Smooth muscle cell (in vitro differentiated cells): ENCODE data around the gene RSAD2. TPM values are rescaled to one million over a fixed set of nuclear protein-coding genes. Genes with fewer than 3 reads are reported as not detected.

Experiments used
- DNase-seq: peaks from one replicate; lab custom pipeline; 2025; ENCODE audit not compliant: unreplicated experiment; lab: John Stamatoyannopoulos, UW
- H2AFZ ChIP-seq: fragments of 200-600 bp; sonication (generic); 2 replicates; pipeline ENCODE4 v1.6.0; 2016; ENCODE audit warnings: antibody characterized with exemption, low read depth, mild to moderate bottlenecking
- H3F3A ChIP-seq: fragments of 200-600 bp; sonication (generic); 2 replicates; pipeline ENCODE4 v1.6.0; 2017; ENCODE audit warnings: antibody characterized with exemption, low read depth
- H3K27ac ChIP-seq: fragments of 200-600 bp; sonication (generic); 2 replicates; pipeline ENCODE4 v1.5.1; 2016; ENCODE audit warnings: low read depth, mild to moderate bottlenecking
- H3K27me3 ChIP-seq: fragments of 200-600 bp; sonication (generic); 2 replicates; pipeline ENCODE4 v1.6.1; 2016; ENCODE audit warnings: low read depth, mild to moderate bottlenecking
- H3K36me3 ChIP-seq: fragments of 200-600 bp; sonication (generic); 2 replicates; pipeline ENCODE4 v1.5.1; 2016; ENCODE audit warnings: low read depth
- H3K4me1 ChIP-seq: fragments of 200-600 bp; sonication (generic); 2 replicates; pipeline ENCODE4 v1.5.1; 2016; ENCODE audit warnings: low read depth
- H3K4me2 ChIP-seq: fragments of 200-600 bp; sonication (generic); 2 replicates; pipeline ENCODE4 v1.6.0; 2016; ENCODE audit warnings: mild to moderate bottlenecking
- H3K4me3 ChIP-seq: fragments of 200-600 bp; sonication (generic); 2 replicates; pipeline ENCODE4 v1.5.1; 2016; ENCODE audit warnings: mild to moderate bottlenecking
- H3K79me2 ChIP-seq: fragments of 200-600 bp; sonication (generic); 2 replicates; pipeline ENCODE4 v1.6.0; 2016; ENCODE audit warnings: low read depth, mild to moderate bottlenecking
- H3K9ac ChIP-seq: fragments of 200-600 bp; sonication (generic); 2 replicates; pipeline ENCODE4 v1.6.0; 2016; ENCODE audit warnings: low read depth
- H3K9me3 ChIP-seq: fragments of 200-600 bp; sonication (generic); replicated peaks from 2 replicates; pipeline ENCODE4 v1.5.1; 2016; ENCODE audit warnings: low read depth
- H4K20me1 ChIP-seq: fragments of 200-600 bp; sonication (generic); 2 replicates; pipeline ENCODE4 v1.6.0; 2016; ENCODE audit warnings: low read depth
- CTCF ChIP-seq: fragments of 200-600 bp; sonication (generic); IDR thresholded peaks from 2 replicates; pipeline ENCODE4 v1.5.1; 2017; ENCODE audit warnings: borderline replicate concordance, mild to moderate bottlenecking, antibody characterized with exemption; ENCODE audit not compliant: insufficient read depth, poor library complexity, severe bottlenecking
- WGBS: methylation state at CpG from one replicate; pipeline ENCODE4 v1.1.7; 2016; ENCODE audit warnings: low lambda C conversion rate; 5-methylcytosine and 5-hydroxymethylcytosine counted together
- polyA plus RNA-seq: library from polyadenylated mRNA; unstranded; fragments of >200 nt; fragmentation: Nextera tagmentation; extraction: Ambion mirVana; gene quantifications from 2 replicates; pipeline ENCODE4 v1.2.1, GENCODE V29; 2016
- total RNA-seq: library from RNA; depleted of rRNA; stranded (reverse); fragments of >200 nt; gene quantifications from 2 replicates; pipeline ENCODE4 v1.2.3, GENCODE V29; 2014

RSAD2 gene
- total and polyA plus RNA-seq, 2 experiments from 2014 or later: not detected

- no peak overlapping the region for H3K9ac ChIP-seq
- no peak for DNase-seq
- H3F3A ChIP-seq: no peaks in the 10 kb centered on the region
- no peak overlapping the region for H3K4me2 ChIP-seq
- 91% methylated on average over 4 of the region's 4 CpGs for WGBS
- no peaks in the 10 kb centered on the region for H3K79me2 ChIP-seq
- no peak overlapping the region for H2AFZ ChIP-seq
- H3K36me3 ChIP-seq: no peaks in the 10 kb centered on the region
- H3K4me3 ChIP-seq: no peak overlapping the region
- H3K27me3 ChIP-seq: no peaks in the 10 kb centered on the region
- H3K9me3 ChIP-seq: peaks cover 3% of the 10 kb centered on the region
- H3K4me1 ChIP-seq: no peaks in the 10 kb centered on the region
- no peaks in the 10 kb centered on the region for H4K20me1 ChIP-seq
- H3K27ac ChIP-seq: no peak overlapping the region
- TF ChIP-seq CTCF: no peak
These were observed 38.8 kb upstream of the RSAD2 start for GRCh38 chr2:6838673-6839319.

GRCh38 chr2:6841537-6842287 is 35.9 kb upstream of the RSAD2 start:
- no peak overlapping the region for H3K27ac ChIP-seq
- WGBS: 80% methylated on average over 2 of the region's 2 CpGs
- TF ChIP-seq CTCF: no peak
- no peaks in the 10 kb centered on the region for H3K27me3 ChIP-seq
- no peak overlapping the region for H2AFZ ChIP-seq
- no peak overlapping the region for H3K4me3 ChIP-seq
- no peaks in the 10 kb centered on the region for H3K4me1 ChIP-seq
- H4K20me1 ChIP-seq: no peaks in the 10 kb centered on the region
- H3K4me2 ChIP-seq: no peak overlapping the region
- H3K36me3 ChIP-seq: no peaks in the 10 kb centered on the region
- H3K9me3 ChIP-seq: peaks cover 17% of the 10 kb centered on the region
- no peak overlapping the region for H3K9ac ChIP-seq
- H3K79me2 ChIP-seq: no peaks in the 10 kb centered on the region
- no peak for DNase-seq
- H3F3A ChIP-seq: no peaks in the 10 kb centered on the region

GRCh38 chr2:6845312-6845711 is 32.3 kb upstream of the RSAD2 start:
- no peaks in the 10 kb centered on the region for H3K79me2 ChIP-seq
- no peak overlapping the region for H2AFZ ChIP-seq
- H3K36me3 ChIP-seq: no peaks in the 10 kb centered on the region
- H3K9ac ChIP-seq: no peak overlapping the region
- no peak for TF ChIP-seq CTCF
- H3K4me1 ChIP-seq: no peaks in the 10 kb centered on the region
- peaks cover 20% of the 10 kb centered on the region for H3K9me3 ChIP-seq
- H3K4me3 ChIP-seq: no peak overlapping the region
- WGBS: 80% methylated on average over 3 of the region's 3 CpGs
- DNase-seq: no peak
- H3K4me2 ChIP-seq: no peak overlapping the region
- no peaks in the 10 kb centered on the region for H3K27me3 ChIP-seq
- no peaks in the 10 kb centered on the region for H3F3A ChIP-seq
- H4K20me1 ChIP-seq: no peaks in the 10 kb centered on the region
- no peak overlapping the region for H3K27ac ChIP-seq

DNA sequence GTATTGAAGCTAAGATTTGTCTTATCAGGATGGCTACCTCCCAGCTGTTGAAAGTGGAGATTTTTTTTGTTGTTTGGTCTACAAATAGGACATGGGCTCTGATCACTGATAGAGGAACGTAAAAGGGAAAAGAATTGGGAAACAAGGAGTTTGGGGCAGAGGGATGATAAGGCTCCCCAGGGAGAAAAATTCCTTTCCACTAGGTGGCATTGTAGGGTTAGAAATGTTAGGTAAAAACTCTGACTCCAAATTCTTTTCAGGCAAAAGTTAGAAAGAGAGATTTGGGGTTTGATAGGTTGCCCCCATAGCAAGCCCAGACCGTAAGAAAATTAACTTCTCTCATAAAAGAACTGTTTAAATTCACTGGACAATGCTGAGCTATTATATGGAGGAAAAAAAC is 31.7 kb upstream of the RSAD2 start:
- Histone ChIP-seq H3K36me3 (no peaks in the 10 kb centered on the region), H2AFZ (no peak overlapping the region), H3K79me2 (no peaks in the 10 kb centered on the region), H3K27me3 (no peaks in the 10 kb centered on the region), H3K4me1 (no peaks in the 10 kb centered on the region), H3K9me3 (peaks cover 19% of the 10 kb centered on the region), H3K9ac (no peak overlapping the region), H3K4me3 (no peak overlapping the region), H4K20me1 (no peaks in the 10 kb centered on the region), H3F3A (no peaks in the 10 kb centered on the region), H3K27ac (no peak overlapping the region), H3K4me2 (no peak overlapping the region)
- no peak for TF ChIP-seq CTCF
- DNase-seq: no peak
- 83% methylated on average over 2 of the region's 2 CpGs for WGBS
